Left lobe of liver (tissue), 2 donors: ENCODE data around the gene CST9. TPM values are rescaled to one million over a fixed set of nuclear protein-coding genes. Genes with fewer than 3 reads are reported as not detected.
"Not testable (repeated sequence)": the region's sequence is repeated elsewhere in the genome, so short reads cannot be mapped to it uniquely, and the experiment has no call there.

Source experiments
- ATAC-seq: fragments of 200-7000 bp; cut with Tn5 transposase; one replicate; pipeline ENCODE4 v1.9.1; 2020; ENCODE audit warnings: mild to moderate bottlenecking, moderate library complexity
- DNase-seq: peaks from one replicate; pipeline ENCODE4 v3.0.0-alpha.2; 2020; ENCODE audit warnings: low spot score
- total RNA-seq: library from RNA; stranded (reverse); gene quantifications from one replicate; pipeline ENCODE4 v1.2.1, GENCODE V29; 2021
- donor health status: DM: no; HTN: no; CAD: no; lungs with moderate emphysema.
- donor health status: DM: no; HTN: yes; CAD: no.

CST9 gene
- total RNA-seq, 1 donor from 2014 or later = not detected

DNA sequence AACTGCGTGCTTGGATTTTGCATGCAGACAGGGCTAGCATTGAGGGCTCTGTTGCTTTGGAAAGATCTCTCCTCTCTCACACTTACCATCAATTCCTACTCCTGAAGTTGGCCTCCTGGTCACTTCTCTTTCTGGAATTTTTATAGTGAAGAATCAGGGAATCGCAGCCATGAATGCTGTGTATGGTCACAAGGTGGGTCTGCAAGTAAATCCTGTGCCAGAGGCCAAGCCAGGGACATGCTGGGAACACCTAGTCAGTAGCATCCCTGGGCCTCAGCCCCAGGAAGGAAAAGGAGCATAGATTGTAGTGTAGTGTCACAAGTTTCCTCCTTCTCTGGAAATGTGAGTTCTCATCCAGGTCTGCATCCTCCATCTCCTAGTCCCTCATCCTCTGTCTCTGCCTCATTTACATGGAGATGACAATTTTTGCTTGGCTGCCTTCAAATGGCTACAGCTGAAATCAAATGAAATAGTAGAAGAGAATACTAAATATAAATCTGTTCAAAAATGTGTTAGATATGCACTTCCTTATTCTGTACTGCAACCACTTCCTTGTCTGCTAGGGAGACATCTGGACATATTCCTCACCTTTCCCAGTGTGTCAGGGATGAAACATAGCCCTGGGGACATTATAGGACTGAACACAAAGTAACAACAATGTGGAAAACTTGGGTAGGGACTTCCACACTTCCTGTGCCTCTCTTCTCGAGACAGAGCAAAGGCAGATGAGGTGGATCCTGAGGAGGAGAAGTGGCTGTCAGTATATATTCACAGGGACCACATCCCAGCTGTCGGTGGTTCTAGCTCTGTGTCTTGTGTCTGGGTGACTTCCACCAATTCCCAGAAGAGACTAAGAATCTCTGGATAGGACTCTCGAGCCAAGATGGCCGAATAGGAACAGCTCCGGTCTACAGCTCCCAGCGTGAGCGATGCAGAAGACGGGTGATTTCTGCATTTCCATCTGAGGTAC, 17.0 kb downstream of the CST9 start:
- ATAC-seq = no peak
- DNase-seq = no peak

- DNase-seq (no peak), ATAC-seq (no peak)
Measured at GRCh38 chr20:23587631-23588030, 18.1 kb downstream of the CST9 start.

DNA sequence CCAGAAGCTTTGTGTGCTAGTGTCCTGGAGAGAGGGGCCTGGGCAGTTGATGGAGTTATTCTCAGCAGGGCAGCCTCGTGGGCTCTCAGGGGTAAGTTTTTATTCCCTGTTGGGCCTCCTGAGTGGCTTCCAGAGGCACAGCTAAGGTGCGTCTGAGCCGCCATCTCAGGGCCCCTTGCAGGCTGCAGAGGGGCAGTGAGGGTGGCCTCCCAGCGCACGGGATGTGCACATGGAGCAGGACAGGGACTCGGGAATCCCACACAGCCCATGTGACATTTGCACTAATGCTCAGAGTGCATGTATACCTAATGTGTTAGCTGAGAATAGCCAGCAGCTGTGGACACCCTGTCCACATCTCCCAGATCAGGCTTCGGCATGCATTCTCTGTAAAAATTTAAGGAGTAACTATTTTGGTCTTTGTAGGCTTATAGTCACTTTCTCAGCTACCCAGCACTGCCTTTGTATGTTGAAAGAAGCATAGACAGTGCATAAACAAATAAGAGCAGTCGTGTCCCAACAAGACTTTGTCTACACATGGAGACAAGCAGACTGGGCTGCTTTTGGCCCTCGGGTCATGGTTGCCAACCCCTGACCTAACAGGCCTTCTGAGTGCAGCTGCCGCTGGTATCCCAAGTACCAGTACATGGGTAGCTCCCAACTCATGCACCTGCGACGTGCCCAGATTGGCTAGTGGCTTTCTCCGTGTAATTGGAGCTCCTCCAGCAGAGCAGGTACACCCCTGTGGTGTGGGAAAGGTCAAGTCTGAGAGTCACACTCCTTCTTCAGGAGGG, 18.8 kb downstream of the CST9 start:
- ATAC-seq (no peak), DNase-seq (no peak)

DNA sequence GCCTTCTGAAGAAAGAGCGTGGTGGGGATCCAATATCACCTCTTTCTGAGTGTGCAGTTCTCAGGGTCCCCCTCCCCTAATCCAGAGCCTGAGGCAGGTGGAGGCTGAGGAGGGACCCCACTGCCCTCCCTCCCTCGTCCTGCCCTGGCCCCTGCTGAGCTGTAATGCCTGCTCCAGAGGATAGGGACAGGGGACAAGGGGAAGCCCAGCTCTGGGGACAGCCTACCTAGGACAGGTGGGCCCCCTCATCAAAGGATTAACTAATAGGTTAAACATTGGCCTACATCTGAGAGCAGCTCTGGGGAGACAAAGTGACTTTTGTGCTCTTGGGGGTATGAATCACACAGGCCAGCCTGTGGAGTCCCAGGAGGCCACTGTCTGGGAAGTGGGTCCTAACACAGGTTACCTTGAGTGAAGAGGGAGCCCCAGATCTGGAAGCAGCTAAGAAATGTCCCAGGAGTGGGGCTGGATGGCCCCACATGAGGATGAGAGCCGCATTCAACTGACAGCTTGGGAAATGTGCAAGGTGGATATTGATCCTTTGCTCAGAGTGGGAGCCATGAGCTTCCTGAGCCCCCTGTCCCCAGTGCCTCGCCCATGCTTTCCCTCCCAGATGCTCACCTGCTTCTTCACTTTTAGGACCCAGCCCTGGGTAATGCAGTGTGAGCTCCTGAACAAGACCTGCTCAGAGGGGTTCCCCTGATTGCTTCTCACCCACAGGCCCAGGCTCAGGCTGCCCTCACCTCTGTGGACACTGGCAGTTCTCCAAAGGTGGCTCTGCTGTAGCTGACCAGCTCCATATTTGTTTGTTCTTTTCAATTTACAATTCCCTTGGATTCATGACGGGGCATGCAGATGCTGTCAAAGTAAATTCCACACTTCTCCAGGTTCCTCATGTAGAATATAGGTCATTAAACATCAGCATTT, 19.6 kb downstream of the CST9 start:
- DNase-seq (no peak), ATAC-seq (no peak)

DNA sequence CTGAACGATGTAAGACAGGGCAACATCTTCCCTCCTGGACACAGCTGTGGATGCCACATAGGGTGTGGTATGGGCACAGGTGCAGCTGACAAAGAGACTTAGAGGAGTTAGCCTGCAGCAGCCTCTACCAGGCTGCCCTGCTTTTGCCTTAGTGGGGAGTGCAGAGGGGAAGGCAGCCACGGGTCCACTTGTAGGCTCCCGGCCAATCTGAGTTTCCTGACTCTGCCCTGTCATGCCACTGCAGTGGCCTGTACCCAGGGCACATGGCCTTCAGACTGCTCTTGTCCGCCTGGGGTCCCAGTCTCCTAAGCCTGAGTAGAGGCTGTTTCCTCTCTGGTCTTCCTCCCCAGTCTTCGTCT, 20.3 kb downstream of the CST9 start:
- ATAC-seq (no peak), DNase-seq (no peak)

DNA sequence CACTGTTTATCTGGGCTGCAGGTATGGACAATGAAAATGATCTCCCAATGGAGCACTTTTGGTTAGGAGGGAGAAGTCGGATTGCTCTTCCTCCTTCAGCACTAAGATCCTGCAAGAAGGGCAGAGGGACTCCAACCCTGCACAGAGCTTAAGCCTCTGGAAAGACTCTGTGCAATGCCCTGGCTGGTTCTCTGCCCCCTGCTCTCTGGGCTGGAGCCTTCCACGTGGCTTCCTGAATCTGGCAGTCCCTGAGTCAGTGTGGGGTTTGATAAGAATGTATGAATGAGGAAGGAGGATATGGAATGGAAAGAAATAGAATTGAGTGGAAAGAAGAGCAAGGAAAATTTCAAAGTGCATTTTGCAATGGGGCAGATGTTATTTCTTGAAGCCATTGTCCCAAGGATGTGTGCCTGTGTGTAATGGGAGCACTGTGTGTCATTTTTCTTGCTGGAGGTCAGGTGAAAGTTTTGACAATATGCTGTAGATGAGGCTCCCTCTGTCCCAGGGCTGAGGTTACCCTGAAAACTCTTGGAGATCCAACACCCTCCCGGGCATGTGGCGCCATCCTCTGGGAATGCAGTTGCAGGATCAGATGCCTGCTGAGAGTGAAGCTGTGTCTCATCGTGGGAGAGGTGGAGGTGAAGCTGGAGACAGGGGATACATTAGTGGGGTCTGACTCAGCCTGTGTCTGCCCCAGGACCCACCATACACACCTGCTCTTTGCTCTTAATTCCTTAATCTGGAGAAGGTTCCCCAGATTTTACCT, 21.1 kb downstream of the CST9 start:
- DNase-seq (no peak), ATAC-seq (no peak)

DNA sequence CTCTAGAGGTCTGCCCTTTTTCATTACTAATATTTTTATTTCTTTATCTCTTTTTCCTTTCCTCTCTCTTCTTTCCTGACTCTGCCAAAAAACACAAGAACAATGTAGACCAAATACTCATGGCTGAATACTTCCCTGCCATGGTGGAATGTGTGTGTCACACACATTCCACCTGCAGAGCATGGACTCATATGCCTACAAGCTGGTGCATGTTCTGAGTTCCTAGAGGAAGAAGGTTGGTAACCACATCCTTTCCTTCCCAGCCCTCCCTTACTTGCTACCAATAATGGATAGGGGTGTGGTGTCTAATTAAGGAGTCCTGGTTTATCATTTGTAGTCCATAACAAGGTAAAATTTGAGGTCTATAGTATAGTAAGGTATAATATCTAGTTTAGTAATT, 22.2 kb downstream of the CST9 start:
- no peak for DNase-seq
- no peak for ATAC-seq

GRCh38 chr20:23582293-23582692, 23.4 kb downstream of the CST9 start:
- ATAC-seq (no peak), DNase-seq (no peak)

DNA sequence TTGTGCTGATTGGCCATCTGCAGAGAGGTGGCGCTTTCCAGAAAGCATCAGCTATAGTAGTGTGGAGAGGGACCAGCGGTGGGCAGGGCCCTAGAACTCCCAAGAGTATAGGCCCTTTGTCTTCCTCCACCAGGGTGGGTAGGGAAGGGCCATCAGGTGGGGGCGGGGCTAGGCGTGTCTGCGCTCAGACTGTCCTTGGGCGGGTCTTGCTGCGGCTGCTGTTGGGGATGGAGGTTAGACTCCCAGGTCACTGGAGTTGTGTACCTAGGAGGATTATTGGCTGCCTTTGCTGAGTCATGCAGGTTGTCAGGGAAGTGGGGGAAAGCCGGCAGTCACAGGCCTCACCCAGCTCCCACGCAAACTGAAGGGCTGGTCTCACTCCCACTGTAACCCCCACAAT, 23.9 kb downstream of the CST9 start:
- not testable (repeated sequence) for DNase-seq, ATAC-seq

- ATAC-seq (no peak), DNase-seq (no peak)
Measured at GRCh38 chr20:23574977-23575376, 30.7 kb downstream of the CST9 start.

DNA sequence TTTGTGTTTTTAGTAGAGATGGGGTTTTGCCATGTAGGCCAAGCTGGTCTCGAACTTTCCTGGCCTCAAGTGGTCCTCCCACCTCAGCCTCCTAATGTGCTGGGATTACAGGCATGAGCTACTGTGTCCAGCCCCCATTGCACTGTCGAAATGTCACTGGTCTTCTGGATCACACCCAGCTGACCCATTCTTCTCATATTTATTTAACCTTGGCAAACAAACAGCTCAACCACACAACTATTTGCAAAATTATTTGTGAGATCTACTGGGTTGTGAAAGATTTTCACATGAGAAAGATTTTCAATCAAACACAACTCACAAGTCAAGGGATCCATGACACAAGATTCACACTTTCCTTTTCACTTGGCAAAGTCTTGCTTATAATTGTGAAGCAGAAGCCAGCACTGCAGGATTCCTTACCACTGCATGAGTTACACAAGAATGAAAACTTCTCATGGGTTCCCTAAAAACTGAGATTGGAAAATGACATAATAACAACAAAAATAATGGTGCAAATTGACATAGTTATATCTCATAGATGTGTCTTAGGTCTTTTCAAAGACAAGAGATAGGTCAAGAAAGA, 35.4 kb downstream of the CST9 start:
- no peak for DNase-seq

GRCh38 chr20:23569570-23569969, 36.1 kb downstream of the CST9 start:
- ATAC-seq = no peak
- DNase-seq = no peak

More for the DNA sequence above, 35.4 kb downstream of the CST9 start:
- no peak for ATAC-seq

DNA sequence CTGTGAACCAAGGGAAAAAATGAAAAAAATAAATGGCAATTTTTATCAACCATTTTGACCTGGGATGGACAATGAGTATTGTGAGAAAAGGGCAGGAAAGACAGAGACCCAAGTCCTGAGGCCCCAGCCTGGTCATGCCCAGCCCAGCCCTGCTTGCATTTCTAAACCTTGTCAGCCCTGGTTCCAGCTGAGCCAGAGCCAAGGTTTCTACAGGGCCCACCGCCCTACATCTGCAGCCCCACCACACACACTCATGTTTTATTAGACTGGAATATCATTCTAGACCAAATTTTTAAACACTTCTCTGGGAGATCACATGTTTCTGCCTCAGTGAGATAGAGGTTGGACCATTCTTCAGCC, 36.8 kb downstream of the CST9 start:
- no peak for DNase-seq
- no peak for ATAC-seq

DNA sequence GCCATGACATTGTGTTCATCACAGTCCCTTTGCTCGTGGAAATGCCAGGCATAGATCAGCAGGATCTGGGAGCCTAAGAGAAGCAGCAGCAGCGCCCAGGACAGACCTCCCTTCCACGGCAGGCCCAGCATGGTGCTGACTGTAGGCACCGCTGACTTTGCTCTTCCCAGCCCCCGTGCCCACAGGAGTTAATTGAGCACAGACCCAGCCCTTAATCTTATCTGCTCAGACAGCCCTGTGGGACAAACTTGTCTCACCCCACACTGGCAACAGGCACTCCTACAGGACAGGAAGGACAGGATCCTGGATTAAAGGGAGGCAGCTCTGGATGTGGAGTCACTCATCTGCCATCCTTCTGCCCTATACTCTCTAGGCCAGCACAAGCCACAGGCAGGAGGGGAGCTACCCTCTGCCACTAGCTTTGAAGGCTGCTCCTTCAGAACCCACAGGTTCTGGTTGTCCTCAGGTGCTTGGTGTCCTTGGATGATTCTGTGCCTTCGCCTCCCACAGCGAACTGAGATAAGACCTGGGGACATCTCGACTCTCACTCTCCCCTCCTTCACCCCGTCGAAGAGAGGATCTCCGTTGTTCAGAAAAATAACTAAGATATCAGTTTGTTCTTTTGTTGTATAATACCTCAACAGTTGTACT, 37.3 kb downstream of the CST9 start, which contains the start of gene CST9L:
TSS of gene CST9L (minus strand) at position 165 of the 651 bp plus-strand sequence. CDS start at position 131, 34 bp downstream.
- no peak for DNase-seq
- no peak for ATAC-seq

- ATAC-seq = no peak
Measured at GRCh38 chr20:23566199-23566932, 39.4 kb downstream of the CST9 start.

GRCh38 chr20:23565503-23566045, 40.1 kb downstream of the CST9 start:
- ATAC-seq (no peak), DNase-seq (no peak)

More at GRCh38 chr20:23566199-23566932, 39.4 kb downstream of the CST9 start:
- no peak for DNase-seq

- ATAC-seq (no peak), DNase-seq (no peak)
Measured at GRCh38 chr20:23564927-23565326, 40.8 kb downstream of the CST9 start.

- ATAC-seq (no peak), DNase-seq (no peak)
Measured at GRCh38 chr20:23562721-23563342, 42.9 kb downstream of the CST9 start.
